Measurements from ENCODE around the gene HOXB5. TPM values are rescaled to one million over a fixed set of nuclear protein-coding genes. Genes with fewer than 3 reads are reported as not detected.

The HOXB5 gene
- total RNA-seq, 1 experiment from 2014 or later: not detected

DNA sequence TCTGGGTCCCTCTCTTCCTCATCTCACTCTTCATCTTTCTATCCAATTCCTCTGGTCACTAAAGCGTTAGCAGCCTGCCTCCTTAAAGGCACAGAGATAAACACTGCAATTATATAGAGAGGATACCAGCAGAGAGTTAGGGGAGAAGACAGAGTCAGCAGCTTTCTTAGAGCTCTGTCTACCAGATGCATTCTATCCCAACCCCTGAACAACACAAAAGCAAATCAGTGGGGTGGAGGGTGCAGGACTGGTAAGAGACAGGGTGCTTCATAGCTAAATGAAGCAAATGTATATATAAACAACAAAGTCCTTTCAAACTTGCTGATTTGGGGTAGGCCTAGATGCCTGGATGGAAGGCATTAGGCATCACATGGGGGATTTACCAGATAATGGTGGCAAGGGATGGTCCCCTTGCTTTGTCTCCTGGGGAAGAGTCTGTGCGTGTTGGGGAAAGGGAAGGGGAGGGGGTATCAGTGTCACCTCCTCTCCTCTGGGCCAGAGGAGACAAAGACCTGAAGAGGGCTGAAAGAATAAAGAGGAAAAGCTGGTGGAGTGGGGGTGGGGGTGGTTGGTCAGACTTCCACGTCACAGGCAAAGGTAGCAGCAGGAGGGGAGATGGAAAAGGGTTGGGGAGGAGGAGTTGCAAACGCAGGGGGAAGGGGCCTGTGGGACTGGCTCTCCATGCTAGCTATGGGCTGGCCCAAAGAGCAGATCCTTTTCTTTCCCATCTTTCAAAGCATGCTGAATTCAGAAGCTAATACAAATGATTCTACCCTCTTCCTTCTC, 27.5 kb downstream of the HOXB5 start:
- no peak overlapping the region for H3K14ac ChIP-seq (ENCODE audit: insufficient read depth, low read length)
- H2BK120ac ChIP-seq (ENCODE audit: low read depth, low read length, poor library complexity, severe bottlenecking): no peak overlapping the region
- H2BK20ac ChIP-seq (ENCODE audit: low read depth, low read length, poor library complexity, severe bottlenecking): no peak overlapping the region
- no peak overlapping the region for H3K4me2 ChIP-seq (ENCODE audit: insufficient read depth, insufficient read length, low read length)
- H3K27me3 ChIP-seq (ENCODE audit: insufficient read depth, low read length): peaks cover 99% of the 10 kb centered on the region
- no peak overlapping the region for H4K91ac ChIP-seq (ENCODE audit: insufficient read length, low read depth, low read length)
- Mint-ChIP-seq H3K4me1 (peaks cover 6 to 18% of the 10 kb centered on the region in 2 experiments), H3K36me3 (ENCODE audit: insufficient read depth in 1 of 3, low read depth in 3 of 3) (no peaks in the 10 kb centered on the region; a peak in 1 of 7 replicates), H3K27me3 (ENCODE audit: low read depth) (peaks cover 29% of the 10 kb centered on the region), H3K4me3 (no peak overlapping the region), H3K9me3 (peaks cover 0 to 8% of the 10 kb centered on the region in 2 experiments; a peak in 2 of 5 replicates), H3K27ac (no peak overlapping the region)
- no CpG with 5 or more reads among the region's 4 CpGs for WGBS (ENCODE audit: extremely low coverage, insufficient read length, low lambda C conversion rate)
- H2BK12ac ChIP-seq (ENCODE audit: insufficient read length, low read depth, low read length): no peak overlapping the region
- H3K4ac ChIP-seq (ENCODE audit: low read depth, low read length): no peak overlapping the region
- TF ChIP-seq, protein P1, sequence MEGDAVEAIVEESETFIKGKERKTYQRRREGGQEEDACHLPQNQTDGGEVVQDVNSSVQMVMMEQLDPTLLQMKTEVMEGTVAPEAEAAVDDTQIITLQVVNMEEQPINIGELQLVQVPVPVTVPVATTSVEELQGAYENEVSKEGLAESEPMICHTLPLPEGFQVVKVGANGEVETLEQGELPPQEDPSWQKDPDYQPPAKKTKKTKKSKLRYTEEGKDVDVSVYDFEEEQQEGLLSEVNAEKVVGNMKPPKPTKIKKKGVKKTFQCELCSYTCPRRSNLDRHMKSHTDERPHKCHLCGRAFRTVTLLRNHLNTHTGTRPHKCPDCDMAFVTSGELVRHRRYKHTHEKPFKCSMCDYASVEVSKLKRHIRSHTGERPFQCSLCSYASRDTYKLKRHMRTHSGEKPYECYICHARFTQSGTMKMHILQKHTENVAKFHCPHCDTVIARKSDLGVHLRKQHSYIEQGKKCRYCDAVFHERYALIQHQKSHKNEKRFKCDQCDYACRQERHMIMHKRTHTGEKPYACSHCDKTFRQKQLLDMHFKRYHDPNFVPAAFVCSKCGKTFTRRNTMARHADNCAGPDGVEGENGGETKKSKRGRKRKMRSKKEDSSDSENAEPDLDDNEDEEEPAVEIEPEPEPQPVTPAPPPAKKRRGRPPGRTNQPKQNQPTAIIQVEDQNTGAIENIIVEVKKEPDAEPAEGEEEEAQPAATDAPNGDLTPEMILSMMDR (conservative IDR thresholded peaks at IDR 0.05): no peak
- no peak overlapping the region for H3T11ph ChIP-seq (ENCODE audit: low read length)
- no peaks in the 10 kb centered on the region for H3K9me3 ChIP-seq (ENCODE audit: control insufficient read depth, low read depth, low read length)
- no peaks in the 10 kb centered on the region for H3K79me1 ChIP-seq (ENCODE audit: insufficient read depth, low read depth, low read length, poor library complexity, severe bottlenecking)
- H3K23ac ChIP-seq (ENCODE audit: insufficient read length, low read depth, low read length): no peak overlapping the region
- no peak overlapping the region for H4K5ac ChIP-seq (ENCODE audit: insufficient read length, low read depth, low read length)
- H4K8ac ChIP-seq (replicated peaks; ENCODE audit: insufficient read length, low read depth, low read length): no peak overlapping the region
- no peak for DNase-seq
- no peak overlapping the region for H3K9ac ChIP-seq (ENCODE audit: extremely low read depth, insufficient read length, low read length)
- H3K79me2 ChIP-seq (ENCODE audit: insufficient read depth, low read length): no peaks in the 10 kb centered on the region
- H2BK5ac ChIP-seq (ENCODE audit: insufficient read length, low read length): no peak overlapping the region
- H3K18ac ChIP-seq (ENCODE audit: insufficient read length, low read depth, low read length): no peak overlapping the region
- no peak overlapping the region for H3K56ac ChIP-seq (ENCODE audit: insufficient read length, low read depth, low read length)
- peaks cover 2% of the 10 kb centered on the region; the same call in 1 of the 2 replicates for H3K4me1 ChIP-seq (ENCODE audit: insufficient read depth, low read length)
- H4K20me1 ChIP-seq (ENCODE audit: control insufficient read depth, insufficient read depth, insufficient read length): peaks cover 4% of the 10 kb centered on the region
- no peak overlapping the region for H2BK15ac ChIP-seq (ENCODE audit: low read depth, low read length)
- H2AFZ ChIP-seq (ENCODE audit: low read length): no peak overlapping the region
- H2AK5ac ChIP-seq (ENCODE audit: insufficient read length, low read length): no peak overlapping the region
- no peak overlapping the region for H3K27ac ChIP-seq (ENCODE audit: insufficient read length, low read depth, low read length)
- no peaks in the 10 kb centered on the region for H3K23me2 ChIP-seq (ENCODE audit: insufficient read length, low read depth, low read length, poor library complexity, severe bottlenecking)
